ENCODE results near the gene DHCR7.

Gene DHCR7, protein sequence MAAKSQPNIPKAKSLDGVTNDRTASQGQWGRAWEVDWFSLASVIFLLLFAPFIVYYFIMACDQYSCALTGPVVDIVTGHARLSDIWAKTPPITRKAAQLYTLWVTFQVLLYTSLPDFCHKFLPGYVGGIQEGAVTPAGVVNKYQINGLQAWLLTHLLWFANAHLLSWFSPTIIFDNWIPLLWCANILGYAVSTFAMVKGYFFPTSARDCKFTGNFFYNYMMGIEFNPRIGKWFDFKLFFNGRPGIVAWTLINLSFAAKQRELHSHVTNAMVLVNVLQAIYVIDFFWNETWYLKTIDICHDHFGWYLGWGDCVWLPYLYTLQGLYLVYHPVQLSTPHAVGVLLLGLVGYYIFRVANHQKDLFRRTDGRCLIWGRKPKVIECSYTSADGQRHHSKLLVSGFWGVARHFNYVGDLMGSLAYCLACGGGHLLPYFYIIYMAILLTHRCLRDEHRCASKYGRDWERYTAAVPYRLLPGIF

DNA sequence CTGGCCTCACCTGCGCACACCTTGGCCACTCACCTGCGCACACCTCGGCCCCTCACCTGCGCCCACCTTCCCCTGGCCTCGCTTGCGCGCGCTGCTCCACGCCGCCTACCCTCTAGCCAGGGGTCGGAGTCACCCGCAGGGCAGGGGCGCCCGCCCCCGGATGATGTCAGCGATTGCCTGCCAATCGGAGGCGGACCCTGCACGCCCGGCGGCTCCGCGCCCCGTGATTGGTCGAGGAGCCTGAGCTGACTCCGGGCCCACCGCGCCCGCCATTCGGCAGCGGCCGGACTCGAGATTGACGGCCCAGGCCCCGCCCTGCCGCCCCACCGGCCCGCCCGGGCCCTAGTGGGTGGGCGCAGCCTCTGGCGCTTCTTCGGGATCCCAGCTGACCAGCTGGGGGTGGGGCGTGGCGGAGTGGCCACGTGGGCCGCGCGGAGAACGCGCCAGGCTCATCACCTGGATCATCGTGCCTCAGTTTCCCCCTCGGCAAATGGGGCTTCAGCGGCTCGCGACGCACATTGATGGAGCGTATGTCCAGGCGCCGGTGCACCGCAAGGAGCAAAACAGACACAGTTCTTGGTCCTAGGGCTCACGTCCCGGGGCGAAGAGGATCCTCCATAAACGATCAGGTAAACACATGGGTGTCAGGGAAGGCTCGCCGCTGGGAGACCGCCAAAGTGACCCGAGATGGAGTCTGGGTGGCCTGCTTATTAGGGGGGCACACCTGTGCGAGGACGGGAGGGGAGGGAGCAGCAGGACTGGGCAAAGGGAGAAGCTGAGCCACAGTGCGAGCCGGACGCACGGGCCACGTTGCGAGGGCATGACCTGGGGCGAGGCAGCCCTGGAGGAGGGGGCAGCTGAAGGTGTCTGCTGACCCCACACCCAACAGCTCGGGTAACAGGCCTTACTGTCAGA, at the start of gene DHCR7:
Gene DHCR7 (minus strand): TSS at position 137 of the 915 bp plus-strand sequence. CDS start 3,441 bp downstream, outside the sequence.
- peak; percentile 91 to 93 for DNase-seq (ENCODE audit: low read depth in 2 of 2)

DNA sequence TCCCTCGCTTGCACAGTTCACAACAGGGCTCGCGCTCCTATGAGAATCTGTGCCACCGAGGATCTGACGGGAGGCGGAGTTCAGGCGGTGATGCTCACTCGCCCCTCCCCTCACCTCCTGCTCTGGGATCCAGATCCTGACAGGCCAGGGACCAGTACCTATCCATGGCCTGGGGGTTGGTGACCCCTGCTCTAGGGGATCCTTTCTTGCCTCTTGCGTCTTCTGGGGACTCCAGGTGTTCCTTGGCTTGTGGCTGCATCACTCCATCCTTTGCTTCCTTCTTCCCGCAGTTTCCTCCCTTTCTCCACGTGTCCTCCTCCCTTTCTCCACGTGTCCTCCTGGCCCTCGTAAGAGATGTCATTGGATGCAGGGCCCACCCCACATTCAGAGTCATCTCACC, 48.2 kb upstream of the DHCR7 start:
- DNase-seq (ENCODE audit: low read depth in 2 of 2) = no peak

DNA sequence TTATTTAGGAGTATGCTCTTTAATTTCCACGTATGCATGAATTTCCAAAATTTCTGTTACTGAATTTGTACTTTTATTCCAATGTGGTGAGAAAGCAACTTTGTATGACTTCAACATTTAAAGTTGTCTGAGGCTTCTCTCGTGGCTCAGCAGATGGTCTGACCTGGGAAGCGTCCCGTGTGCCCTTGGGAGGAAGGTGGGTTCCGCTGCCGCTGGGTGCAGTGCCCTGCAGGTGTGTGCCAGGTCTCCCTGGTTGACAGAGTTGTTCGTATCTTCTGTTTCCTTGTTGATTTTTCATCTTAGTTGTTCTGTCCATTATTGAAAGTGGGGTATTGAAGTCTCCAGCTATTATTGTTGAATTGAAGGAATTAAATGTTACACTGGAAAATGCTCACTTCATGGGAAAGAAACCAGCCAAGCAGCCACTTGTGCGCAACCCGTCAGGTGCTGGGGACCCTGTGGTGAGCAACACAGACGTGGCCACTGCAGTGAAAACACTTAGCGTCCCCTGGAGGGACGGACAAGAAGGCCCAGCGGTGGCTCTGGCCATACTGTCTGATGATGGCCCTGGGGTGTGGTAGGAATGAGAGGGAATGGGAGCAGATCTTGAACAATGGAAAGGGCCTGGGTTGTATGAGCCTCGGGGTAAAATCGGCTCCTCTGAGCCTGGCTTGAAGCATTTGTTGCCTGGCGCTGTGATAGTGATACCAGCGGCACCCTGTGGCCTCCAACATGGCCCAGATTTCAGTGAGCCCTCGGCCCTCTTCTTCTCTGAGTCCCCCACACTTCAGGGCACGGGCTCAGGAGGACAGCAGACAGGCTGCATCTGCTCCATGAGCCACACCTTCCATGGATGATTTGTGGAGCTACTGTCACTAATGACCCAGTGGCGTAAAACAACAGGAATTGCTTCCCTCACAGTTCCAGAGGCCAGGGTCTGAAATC, 47.4 kb upstream of the DHCR7 start:
- no peak for DNase-seq (ENCODE audit: low read depth in 2 of 2)

DNA sequence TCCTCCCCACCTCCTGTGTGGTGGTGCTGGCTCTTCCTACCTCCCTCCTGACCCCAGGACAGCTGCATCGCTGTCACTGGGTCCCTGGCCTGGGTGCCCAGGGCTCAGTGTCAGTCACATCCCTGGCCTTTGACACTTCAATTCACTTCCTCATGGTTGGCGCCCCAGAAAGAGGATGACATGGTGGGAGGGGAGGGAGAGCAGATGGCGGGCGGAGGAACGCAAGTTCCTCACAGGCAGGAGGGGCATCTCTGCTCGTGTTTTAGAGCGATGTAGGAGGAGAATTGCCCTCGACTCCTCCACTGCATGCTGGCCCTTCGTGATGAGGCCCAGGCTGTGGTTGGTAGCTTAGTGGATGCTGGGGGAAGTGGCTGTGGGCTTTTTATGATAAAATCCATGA, 43.7 kb upstream of the DHCR7 start:
- no peak for DNase-seq (ENCODE audit: low read depth in 2 of 2)

DNA sequence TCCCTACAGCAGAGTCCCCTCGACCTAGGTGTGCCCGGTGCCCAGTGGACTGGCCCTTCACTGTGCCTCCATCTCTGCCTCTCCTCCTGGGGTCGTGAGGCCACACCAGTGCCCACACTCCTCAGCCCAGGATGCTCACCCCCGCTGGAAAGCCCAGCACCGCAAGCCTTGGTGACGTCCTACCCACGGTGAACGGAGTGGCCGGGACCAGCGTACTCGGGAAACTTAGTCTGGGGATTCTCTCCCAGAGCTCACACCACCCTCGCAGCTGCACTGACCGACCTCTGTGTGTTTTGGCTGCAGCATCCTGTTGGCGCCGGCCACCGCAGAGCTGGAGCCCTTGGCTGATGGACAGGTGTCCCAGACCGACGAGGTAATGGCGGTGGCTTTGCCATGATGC, 43.3 kb upstream of the DHCR7 start:
- DNase-seq (ENCODE audit: low read depth in 2 of 2) = no peak

DNA sequence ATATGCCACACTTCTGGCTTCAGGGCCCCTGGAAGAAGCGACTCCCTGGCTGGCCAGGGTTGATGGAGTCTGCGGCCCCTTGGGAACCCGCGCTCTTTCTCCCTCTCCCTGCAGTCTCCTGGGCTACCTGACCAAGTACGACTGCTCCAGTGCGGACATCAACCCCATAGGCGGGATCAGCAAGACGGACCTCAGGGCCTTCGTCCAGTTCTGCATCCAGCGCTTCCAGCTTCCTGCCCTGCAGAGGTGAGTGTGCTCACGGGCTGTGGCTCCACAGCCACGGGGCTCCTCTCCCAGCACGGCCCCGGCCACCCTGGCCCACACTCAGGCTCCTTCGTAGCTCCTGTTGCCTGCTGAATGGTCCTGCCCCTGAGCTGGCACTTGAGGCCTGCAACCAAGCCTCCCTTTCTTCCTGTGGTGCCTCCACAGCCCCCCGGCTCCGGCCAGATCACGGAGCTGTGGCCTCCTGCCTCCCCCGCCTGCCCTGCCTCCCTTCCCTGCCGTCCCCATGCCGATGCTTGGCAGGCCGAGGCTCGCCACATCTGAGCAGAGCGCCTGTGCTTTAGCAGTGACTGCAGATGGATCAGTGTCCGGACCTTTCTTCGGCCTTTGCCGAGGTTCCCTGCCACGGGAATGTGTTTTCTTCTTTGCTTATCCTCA, 42.7 kb upstream of the DHCR7 start:
- no peak for DNase-seq (ENCODE audit: low read depth in 2 of 2)

DNA sequence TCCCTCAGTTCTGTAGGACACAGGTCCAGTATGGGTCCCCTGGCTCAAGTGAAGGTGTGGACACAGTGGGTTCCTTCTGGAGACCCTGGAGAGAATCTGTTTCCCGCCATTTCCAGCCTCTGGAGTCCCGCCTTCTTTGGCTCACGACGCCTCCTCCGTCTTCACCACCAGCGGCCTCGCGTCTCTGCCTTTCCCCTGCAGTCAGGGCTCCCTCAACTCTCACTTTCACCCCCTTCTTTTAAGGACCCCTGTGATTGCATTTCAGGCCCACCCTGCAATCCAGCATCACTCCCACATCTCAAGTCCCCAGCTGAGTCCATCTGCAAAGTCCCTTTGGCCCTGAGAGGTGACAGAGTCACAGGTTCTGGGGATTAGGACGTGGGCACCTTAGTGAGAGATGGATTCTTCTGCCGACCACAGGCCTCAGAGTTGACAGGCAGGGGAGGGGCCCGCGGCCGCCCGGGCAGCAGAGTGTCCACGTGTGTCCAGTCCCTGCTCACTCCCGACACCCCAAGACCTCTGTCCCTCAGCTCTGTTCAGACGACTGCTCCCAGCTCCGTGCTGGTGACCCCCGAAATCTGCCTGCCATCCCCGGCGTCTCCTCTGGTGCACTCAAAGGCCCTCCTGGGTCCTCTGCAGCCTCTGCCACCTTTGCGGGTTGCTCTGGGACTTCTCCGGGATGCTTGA, 42.0 kb upstream of the DHCR7 start:
- DNase-seq (ENCODE audit: low read depth in 2 of 2) = no peak

DNA sequence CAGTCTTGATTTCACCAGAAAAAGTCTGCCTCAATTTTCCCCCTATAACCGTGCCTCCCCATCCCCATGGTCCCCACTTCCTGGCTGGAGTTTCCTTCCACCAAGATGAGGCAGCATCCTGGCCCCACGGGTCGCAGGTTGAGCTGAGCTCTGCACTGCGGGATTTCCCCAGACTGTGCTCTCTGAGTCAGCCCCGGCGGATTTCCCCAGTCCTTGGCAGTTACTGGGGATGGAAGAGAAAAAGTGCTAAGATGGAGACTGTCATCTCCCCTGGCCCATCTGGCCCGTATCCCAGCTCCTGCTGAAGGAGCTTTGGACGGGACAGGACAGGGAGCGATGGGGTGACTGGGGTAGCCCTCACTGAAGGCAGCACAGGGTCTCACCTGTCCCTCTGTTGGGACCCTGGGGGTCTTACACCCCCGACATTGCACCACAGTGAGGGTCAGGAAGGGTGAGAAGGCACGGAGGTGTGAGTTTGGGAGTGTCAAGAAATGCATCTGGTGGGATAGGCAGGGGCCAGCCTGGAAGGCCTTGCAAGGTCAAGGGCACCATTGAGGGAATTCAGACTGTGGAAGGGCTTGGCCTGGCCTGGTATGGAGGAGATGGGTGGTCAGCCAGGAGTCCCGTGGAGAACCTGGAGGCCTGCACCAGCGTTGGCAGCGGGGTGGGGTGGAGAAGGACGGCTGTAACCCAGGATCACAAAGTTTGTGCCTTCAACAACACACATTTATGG, 41.3 kb upstream of the DHCR7 start:
- DNase-seq (ENCODE audit: low read depth in 2 of 2) = peak; percentile 53 to 68

DNA sequence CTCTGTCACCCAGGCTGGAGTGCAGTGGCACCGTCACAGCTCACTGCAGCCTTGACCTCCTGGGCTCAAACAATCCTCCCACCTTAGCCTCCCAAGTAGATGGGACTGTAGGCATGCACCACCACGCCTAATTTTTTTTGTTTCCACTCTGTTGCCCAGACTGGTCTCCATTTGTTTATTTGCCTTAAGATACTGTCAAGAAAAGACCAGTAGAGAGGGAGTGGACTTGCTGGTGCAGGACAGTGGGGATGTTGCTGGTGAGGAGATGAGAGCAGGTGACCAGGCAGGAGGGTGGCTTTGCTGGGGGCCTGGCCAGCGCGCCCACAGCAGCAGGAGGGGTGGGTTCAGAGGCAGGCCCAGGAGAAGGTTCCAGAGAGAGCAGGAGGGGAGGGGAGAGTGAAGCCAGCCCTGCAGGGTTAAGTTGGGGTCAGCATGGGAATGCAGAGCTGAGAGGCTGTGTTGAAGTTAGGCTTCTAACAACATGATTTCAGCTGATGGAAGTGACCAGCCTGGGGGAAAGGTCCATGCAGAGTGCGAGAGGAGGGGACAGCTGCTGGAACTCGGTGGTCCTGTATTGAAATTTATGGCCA, 40.6 kb upstream of the DHCR7 start:
- no peak for DNase-seq (ENCODE audit: low read depth in 2 of 2)

DNA sequence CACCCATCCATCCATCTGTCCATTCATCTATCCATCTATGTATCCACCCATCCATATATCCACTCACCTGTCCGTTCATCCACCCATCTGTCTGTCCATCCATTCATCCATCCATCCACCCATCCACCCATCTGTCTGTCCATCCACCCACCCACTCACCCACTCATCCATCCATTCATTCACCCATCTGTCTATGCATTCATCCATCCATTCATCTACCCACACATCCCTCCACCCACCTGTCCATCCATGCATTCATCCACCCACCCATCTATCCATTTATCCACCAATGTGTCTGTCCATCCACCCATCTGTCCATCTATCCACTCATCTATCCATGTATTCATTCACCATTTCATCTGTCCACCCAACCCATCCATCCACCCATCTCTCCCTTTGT, 38.1 kb upstream of the DHCR7 start:
- no peak for DNase-seq (ENCODE audit: low read depth in 2 of 2)

DNA sequence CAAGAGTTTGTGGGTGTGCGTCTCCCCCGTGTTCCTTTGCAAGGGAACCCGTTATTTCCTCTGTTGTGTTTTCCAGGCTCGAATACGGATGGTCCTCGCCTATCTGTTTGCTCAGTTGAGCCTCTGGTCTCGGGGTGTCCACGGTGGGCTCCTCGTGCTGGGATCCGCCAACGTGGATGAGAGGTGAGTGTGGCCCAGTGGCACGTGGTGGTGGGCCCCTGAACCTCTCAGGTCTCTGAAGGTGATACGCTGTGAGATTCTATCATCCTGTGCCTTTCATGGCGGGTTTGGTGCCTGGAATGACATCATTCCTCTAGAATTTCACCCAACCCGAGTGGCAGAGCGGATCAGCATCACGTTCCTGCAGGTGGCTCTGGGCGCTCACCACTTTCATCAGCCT, 37.3 kb upstream of the DHCR7 start:
- DNase-seq (ENCODE audit: low read depth in 2 of 2) = no peak

DNA sequence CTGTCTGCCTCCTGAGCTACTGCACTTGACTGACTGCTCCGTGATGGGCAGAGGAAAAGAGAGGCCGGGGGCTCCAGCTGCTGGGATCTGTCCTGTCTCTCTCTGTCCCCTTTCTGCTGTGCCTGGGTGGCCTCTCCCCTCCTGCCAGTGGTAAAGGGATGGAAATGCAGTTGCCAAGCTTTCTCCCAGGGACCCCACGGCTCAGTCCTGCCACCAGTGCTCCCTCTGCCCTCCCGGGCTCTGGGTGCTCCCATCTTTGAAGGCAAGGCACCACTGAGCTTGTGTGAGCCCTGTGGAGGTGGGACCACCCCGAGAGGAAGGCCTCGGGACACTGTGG, 36.8 kb upstream of the DHCR7 start:
- no peak for DNase-seq (ENCODE audit: low read depth in 2 of 2)

DNA sequence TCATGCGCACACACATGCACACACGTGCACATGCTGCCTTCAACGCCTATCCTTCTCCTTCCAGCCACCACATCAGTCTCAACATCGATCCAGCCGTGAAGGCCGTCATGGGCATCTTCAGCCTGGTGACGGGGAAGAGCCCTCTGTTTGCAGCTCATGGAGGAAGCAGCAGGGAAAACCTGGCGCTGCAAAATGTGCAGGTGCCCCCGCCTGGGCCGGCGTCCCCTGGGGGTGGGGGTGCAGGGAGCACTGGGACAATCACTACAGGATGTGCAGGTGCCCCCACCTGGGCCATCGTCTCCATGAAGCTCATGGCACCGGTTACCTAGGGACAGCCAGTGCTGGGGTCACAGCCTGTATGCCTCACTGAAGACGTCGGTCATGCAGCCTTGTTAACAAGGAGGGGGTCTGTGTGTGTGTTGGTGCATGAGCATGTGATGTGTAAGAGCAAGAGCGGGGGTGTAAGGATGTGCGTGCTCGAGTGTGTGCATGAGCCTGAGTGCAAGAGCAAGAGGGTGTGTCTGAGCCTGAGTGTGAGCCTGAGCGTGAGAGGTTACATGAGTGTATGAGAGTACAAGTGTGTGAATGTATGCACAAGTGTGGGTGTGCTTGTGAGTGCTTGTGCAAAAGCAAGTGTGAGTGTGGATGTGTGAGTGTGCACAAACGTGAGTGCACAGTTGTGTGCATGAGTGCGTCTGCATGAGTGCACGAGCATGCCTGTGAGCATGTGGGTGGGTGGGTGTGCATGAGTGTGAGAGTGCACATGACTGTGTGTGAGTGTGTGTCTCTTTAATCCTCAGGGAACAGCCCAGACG, 36.3 kb upstream of the DHCR7 start:
- no peak for DNase-seq (ENCODE audit: low read depth in 2 of 2)

DNA sequence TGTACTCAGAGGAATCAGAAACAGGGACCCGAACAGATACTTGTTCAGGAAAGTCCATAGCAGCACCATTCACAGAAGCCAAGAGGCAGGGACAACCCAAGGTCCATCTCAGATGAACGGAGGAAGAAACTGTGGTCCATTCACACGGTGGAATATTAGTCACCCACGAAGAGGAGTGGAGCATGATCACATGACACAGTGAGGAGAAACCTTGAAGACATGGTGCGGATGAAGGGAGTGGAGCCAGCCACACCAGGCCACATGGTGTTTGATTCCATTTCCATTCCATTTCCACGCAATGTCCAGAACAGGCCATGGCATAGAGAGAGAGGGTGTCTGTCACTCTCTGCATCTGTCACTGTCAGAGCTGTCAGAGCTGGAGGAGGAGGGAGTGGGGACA, 35.5 kb upstream of the DHCR7 start:
- no peak for DNase-seq (ENCODE audit: low read depth in 2 of 2)

DNA sequence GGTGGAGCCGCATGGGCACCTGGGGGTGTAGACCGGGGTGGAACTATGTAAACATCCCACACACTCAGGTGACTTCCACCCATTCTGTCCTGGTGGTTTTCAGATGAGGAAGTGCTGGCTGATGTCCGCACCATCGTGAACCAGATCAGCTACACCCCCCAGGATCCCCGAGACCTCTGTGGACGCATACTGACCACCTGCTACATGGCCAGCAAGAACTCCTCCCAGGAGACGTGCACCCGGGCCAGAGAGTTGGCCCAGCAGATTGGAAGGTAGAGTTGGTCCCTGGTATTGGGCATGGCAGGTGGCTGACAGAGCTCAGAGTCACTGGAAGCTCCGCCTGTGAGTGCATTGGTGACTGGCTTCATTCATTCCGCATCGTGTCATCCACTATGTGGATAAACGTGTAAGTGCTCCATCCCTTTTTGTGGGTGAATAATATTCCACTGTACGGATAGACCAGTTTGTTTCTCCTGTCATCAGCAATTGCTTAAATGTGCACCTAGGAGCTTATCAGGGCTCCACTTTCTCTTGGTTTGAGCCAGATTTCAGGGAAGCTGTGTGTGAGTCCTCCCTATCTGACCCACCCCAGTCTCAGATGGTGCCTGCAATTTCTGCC, 34.7 kb upstream of the DHCR7 start:
- no peak for DNase-seq (ENCODE audit: low read depth in 2 of 2)

DNA sequence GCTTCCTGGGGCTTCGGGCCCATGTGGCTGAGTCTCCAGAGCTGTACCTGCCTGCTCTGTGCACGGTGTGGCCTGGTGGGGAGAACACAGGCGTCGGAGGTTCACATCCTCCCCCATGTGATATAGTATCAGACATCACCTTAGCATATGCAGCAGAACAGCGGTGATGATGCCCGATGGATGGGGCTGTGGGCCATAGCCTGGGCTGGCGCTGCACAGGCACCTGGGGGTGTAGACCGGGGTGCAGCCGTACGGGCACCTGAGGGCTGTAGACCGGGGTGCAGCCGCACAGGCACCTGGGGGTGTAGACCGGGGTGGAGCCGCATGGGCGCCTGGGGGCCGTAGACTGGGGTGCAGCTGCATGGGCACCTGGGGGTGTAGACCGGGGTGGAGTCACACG, 34.0 kb upstream of the DHCR7 start:
- DNase-seq (ENCODE audit: low read depth in 2 of 2) = no peak

DNA sequence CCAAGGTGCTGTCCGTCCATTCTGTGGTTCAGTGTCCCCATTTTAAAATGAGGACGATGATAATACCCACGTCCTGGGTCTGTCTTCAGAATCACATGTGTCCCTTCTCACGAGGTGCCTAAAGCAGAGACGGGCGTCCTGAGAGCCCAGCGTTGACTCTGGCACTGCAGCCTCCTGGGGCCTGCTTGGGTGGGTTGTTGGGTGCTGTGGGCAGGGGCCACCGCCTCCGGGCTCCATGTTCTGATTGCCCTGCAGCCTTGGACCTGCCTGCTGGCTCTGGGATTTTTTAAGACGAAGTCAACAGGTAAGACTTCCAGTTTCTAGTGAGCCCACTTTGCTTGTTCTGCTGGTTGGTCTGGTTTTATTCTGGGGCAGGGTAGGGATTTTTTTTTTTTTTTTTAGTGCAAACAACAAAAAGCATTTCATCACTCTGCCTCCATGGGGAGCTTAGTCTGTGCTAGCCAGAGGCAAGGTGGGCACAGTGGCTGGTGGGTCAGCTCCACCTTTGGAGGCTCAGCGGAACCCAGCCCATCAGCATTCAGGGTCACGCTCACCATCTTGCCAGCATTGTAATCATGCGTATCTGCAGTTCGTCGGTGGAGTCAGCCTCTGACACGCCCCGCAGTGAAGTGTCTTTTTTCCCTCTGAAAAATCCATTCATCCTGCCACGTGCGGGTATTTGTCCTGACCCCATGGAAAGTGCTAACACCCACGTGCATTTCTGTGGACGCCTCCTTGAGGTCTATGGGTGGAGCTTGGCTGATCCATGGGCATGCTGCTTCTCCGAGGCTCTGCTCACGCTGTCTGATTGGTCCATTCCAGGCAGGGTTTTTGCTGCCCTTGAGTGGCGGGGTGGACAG, 33.1 kb upstream of the DHCR7 start:
- DNase-seq (ENCODE audit: low read depth in 2 of 2) = no peak
